Neural cell (in vitro differentiated cells): ENCODE data around the gene F11R. TPM values are rescaled to one million over a fixed set of nuclear protein-coding genes. Genes with fewer than 3 reads are reported as not detected.
"Not testable (repeated sequence)": the region's sequence is repeated elsewhere in the genome, so short reads cannot be mapped to it uniquely, and the experiment has no call there.

Source experiments
- H2AFZ ChIP-seq: fragments of 200-600, 300-800 bp; sonication (generic), shearing (Covaris generic); 2 replicates; pipeline ENCODE4 v1.6.0; 2014; ENCODE audit warnings: low read depth, mild to moderate bottlenecking, antibody characterized with exemption, low read length, moderate library complexity
- H3F3A ChIP-seq: fragments of 200-600 bp; shearing (Covaris generic); 2 replicates; pipeline ENCODE4 v1.6.1; 2016; ENCODE audit warnings: mild to moderate bottlenecking, moderate library complexity, mixed read lengths, antibody characterized with exemption, low read length; ENCODE audit not compliant: insufficient read depth, poor library complexity, severe bottlenecking
- H3K27ac ChIP-seq: fragments of 200-600, 300-800 bp; sonication (generic), shearing (Covaris generic); 2 replicates; pipeline ENCODE4 v1.5.1; 2014; ENCODE audit warnings: mild to moderate bottlenecking, low read length, moderate library complexity
- H3K27me3 ChIP-seq: fragments of 300-800, 200-600 bp; sonication (generic), shearing (Covaris generic); 2 replicates; pipeline ENCODE4 v1.6.0; 2014; ENCODE audit warnings: mild to moderate bottlenecking, low read depth, low read length, moderate library complexity; ENCODE audit not compliant: insufficient read depth
- H3K36me3 ChIP-seq: fragments of 300-800, 200-600 bp; sonication (generic), shearing (Covaris generic); 2 replicates; pipeline ENCODE4 v1.5.1; 2014; ENCODE audit warnings: mild to moderate bottlenecking, antibody characterized with exemption, low read length, moderate library complexity; ENCODE audit not compliant: insufficient read depth
- H3K4me2 ChIP-seq: fragments of 300-800, 200-600 bp; sonication (generic), shearing (Covaris generic); 2 replicates; pipeline ENCODE4 v1.6.0; 2014; ENCODE audit warnings: mild to moderate bottlenecking, low read length
- H3K4me3 ChIP-seq: fragments of 300-800, 200-600 bp; sonication (generic), shearing (Covaris generic); 2 replicates; pipeline ENCODE4 v1.5.1; 2014; ENCODE audit warnings: mild to moderate bottlenecking, low read length, moderate library complexity
- H3K79me2 ChIP-seq: fragments of 200-600 bp; shearing (Covaris generic); replicated peaks from 2 replicates; pipeline ENCODE4 v1.6.0; 2014; ENCODE audit warnings: mild to moderate bottlenecking, low read length, moderate library complexity; ENCODE audit not compliant: insufficient read depth
- H3K9ac ChIP-seq: fragments of 300-800, 200-600 bp; sonication (generic), shearing (Covaris generic); 2 replicates; pipeline ENCODE4 v1.6.1; 2016; ENCODE audit warnings: mild to moderate bottlenecking, low read length, mixed read lengths
- H3K9me2 ChIP-seq: fragments of 200-600 bp; shearing (Covaris generic); 2 replicates; pipeline ENCODE4 v1.6.1; 2016; ENCODE audit warnings: mild to moderate bottlenecking, low read length, mixed read lengths; ENCODE audit not compliant: insufficient read depth
- H3K9me3 ChIP-seq: fragments of 200-600, 300-800 bp; sonication (generic), shearing (Covaris generic); 2 replicates; pipeline ENCODE4 v1.6.1; 2016; ENCODE audit warnings: mild to moderate bottlenecking, mixed run types, low read length, moderate library complexity, mixed read lengths
- H4K20me1 ChIP-seq: fragments of 200-600 bp; shearing (Covaris generic); 2 replicates; pipeline ENCODE4 v1.6.1; 2016; ENCODE audit warnings: mild to moderate bottlenecking, mixed run types; ENCODE audit not compliant: insufficient read depth
- EP300 ChIP-seq: fragments of 450-650 bp; conservative IDR thresholded peaks from 2 replicates; pipeline ENCODE4 v1.6.1; 2014; ENCODE audit warnings: antibody characterized with exemption, mild to moderate bottlenecking, moderate library complexity; ENCODE audit not compliant: poor library complexity, severe bottlenecking
- EZH2 ChIP-seq: fragments of 200-600, 300-800 bp; shearing (Covaris generic), sonication (generic); IDR thresholded peaks from 2 replicates; pipeline ENCODE4 v1.6.1; 2014; ENCODE audit warnings: antibody characterized with exemption, low read length, borderline replicate concordance, mild to moderate bottlenecking; ENCODE audit not compliant: insufficient read depth, poor library complexity, severe bottlenecking
- MXI1 ChIP-seq: fragments of 450-650 bp; conservative IDR thresholded peaks from 2 replicates; pipeline ENCODE4 v1.6.1; 2014; ENCODE audit warnings: antibody characterized with exemption, mild to moderate bottlenecking; ENCODE audit not compliant: poor library complexity, severe bottlenecking
- TAF1 ChIP-seq: IDR thresholded peaks from 2 replicates; pipeline ENCODE4 v1.6.1; 2012; ENCODE audit warnings: low read depth
- polyA plus RNA-seq: library from polyadenylated mRNA; depleted of rRNA; stranded (reverse); fragments of >200 nt; gene quantifications from 2 replicates; pipeline ENCODE4 v1.2.3, GENCODE V29; 2014
- small RNA-seq, 3 experiments: library from RNA; depleted of rRNA; stranded (forward); fragments of <200 nt; gene quantifications; one replicate each; pipeline ENCODE3, GENCODE V24; 2012
- TF ChIP-seq, protein P1 (sequence below): IDR thresholded peaks from 2 replicates; pipeline ENCODE4 v1.6.1; 2012; ENCODE audit warnings: borderline replicate concordance

Gene F11R
- polyA plus RNA-seq, 1 donor from 2014 or later, result 7.3 TPM

DNA sequence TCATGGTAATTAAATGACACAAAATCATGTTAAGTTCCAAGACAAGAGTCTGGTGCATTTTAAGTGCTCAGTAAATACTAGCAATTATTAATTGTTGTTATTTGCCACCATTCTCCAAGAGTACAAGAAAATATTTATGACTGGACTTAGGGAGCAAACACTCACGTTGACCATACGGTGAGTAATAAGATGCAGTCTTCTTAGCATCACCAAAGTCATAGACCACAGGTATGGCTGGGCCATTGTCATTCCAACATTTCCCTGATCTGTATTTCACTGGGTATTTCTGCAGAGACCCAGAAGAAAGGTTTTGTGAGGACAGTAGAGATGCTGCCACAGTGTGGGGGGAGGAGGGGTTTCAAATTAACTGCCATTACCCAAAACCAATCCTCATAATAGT, 71.1 kb downstream of the F11R start:
- H3K27me3 ChIP-seq, result no peaks in the 10 kb centered on the region
- no peaks in the 10 kb centered on the region for H3K36me3 ChIP-seq
- no peaks in the 10 kb centered on the region for H3K79me2 ChIP-seq
- H3K4me2 ChIP-seq, result no peak overlapping the region
- no peaks in the 10 kb centered on the region for H3K9me2 ChIP-seq
- H3K4me3 ChIP-seq, result no peak overlapping the region
- H3K27ac ChIP-seq, result no peak overlapping the region
- no peaks in the 10 kb centered on the region for H4K20me1 ChIP-seq
- TF ChIP-seq TAF1 (no peak), EP300 (no peak), MXI1 (no peak), EZH2 (no peak)
- TF ChIP-seq, protein P1, sequence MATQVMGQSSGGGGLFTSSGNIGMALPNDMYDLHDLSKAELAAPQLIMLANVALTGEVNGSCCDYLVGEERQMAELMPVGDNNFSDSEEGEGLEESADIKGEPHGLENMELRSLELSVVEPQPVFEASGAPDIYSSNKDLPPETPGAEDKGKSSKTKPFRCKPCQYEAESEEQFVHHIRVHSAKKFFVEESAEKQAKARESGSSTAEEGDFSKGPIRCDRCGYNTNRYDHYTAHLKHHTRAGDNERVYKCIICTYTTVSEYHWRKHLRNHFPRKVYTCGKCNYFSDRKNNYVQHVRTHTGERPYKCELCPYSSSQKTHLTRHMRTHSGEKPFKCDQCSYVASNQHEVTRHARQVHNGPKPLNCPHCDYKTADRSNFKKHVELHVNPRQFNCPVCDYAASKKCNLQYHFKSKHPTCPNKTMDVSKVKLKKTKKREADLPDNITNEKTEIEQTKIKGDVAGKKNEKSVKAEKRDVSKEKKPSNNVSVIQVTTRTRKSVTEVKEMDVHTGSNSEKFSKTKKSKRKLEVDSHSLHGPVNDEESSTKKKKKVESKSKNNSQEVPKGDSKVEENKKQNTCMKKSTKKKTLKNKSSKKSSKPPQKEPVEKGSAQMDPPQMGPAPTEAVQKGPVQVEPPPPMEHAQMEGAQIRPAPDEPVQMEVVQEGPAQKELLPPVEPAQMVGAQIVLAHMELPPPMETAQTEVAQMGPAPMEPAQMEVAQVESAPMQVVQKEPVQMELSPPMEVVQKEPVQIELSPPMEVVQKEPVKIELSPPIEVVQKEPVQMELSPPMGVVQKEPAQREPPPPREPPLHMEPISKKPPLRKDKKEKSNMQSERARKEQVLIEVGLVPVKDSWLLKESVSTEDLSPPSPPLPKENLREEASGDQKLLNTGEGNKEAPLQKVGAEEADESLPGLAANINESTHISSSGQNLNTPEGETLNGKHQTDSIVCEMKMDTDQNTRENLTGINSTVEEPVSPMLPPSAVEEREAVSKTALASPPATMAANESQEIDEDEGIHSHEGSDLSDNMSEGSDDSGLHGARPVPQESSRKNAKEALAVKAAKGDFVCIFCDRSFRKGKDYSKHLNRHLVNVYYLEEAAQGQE, result no peak
- no peaks in the 10 kb centered on the region for H3F3A ChIP-seq
- no peaks in the 10 kb centered on the region for H3K9me3 ChIP-seq
- no peak overlapping the region for H3K9ac ChIP-seq
- no peak overlapping the region for H2AFZ ChIP-seq

- not testable (repeated sequence) for H3K79me2 ChIP-seq, H3K4me3 ChIP-seq, H4K20me1 ChIP-seq, H3K9me2 ChIP-seq, H3K27ac ChIP-seq, H2AFZ ChIP-seq, H3K36me3 ChIP-seq, H3K4me2 ChIP-seq, H3K9me3 ChIP-seq, H3K27me3 ChIP-seq, H3K9ac ChIP-seq, H3F3A ChIP-seq
Observed at GRCh38 chr1:160949216-160949880, 71.6 kb downstream of the F11R start.

DNA sequence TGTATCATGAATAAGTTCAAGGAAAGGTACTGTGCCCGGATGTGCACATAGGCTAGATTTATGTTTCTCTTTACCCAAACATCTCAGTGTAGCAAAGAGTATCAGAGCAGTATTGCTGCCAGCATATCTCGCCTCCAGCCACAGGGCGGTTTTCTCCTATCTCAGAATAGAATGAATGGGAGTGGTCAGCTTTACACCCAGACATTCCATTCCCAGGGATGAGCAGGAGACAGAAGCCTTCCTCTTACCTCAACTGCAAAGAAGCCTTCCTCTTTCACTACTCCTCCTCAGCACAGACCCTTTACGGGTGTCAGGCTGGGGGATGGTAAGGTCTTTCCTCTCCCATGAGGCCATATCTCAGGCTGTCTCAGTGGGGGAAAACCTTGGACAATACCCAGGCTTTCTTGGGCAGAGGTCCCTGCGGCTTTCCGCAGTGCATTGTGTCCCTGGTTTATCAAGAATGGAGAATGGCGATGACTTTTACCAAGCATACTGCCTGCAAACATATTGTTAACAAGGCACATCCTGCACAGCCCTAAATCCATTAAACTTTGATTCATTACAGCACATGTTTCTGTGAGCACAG, 73.7 kb downstream of the F11R start:
- H3K27me3 ChIP-seq, H3K9me3 ChIP-seq, H4K20me1 ChIP-seq, H3K27ac ChIP-seq, H3K4me2 ChIP-seq, H3K79me2 ChIP-seq, H3K4me3 ChIP-seq, H3K9me2 ChIP-seq, H3K9ac ChIP-seq, H2AFZ ChIP-seq, H3F3A ChIP-seq, H3K36me3 ChIP-seq: not testable (repeated sequence)

DNA sequence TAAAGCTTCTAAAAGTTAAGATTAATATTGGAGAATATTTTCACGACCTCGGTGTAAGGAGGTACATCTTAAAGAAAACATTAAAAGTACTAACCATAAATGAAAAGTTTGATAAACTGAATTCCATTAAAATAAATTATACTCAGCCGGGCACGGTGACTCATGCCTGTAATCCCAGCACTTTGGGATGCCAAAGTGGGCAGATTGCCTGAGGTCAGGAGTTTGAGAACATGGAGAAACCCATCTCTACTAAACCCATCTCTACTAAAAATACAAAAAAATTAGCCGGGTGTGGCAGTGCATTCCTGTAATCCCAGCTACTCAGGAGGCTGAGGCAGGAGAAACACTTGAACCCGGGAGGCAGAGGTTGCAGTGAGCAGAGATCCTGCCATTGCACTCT, 75.1 kb downstream of the F11R start:
- H3K4me3 ChIP-seq, H3K79me2 ChIP-seq, H3K9me3 ChIP-seq, H4K20me1 ChIP-seq, H3K27ac ChIP-seq, H3K36me3 ChIP-seq, H3K27me3 ChIP-seq, H3K9me2 ChIP-seq, H3K9ac ChIP-seq, H2AFZ ChIP-seq, H3K4me2 ChIP-seq, H3F3A ChIP-seq: not testable (repeated sequence)

Small RNA genes within 50 kb of the gene (small RNA-seq; reads per million reads assigned to genes)
- 0 reads per million in 3 experiments for gene AL591806.2

Other genes starting within 250 kb of the F11R start
- gene LY9, start 225.0 kb downstream of the F11R start, polyA plus RNA-seq, result not detected in 2 replicates
- not detected in 2 replicates for gene CD244, start 158.3 kb downstream of the F11R start, polyA plus RNA-seq
- not detected in 2 replicates for gene ITLN1, start 136.0 kb downstream of the F11R start, polyA plus RNA-seq
- not detected in 2 replicates for gene ITLN2, start 66.3 kb downstream of the F11R start, polyA plus RNA-seq
- 59.6 and 63.5 TPM in 2 replicates for gene TSTD1, start 17.8 kb upstream of the F11R start, polyA plus RNA-seq
- gene USF1, start 24.8 kb upstream of the F11R start, polyA plus RNA-seq, result 366 and 457 TPM in 2 replicates
- not detected in 2 replicates for gene ARHGAP30, start 48.7 kb upstream of the F11R start, polyA plus RNA-seq
- not detected in 2 replicates for gene NECTIN4, start 68.4 kb upstream of the F11R start, polyA plus RNA-seq
- gene KLHDC9, start 77.2 kb upstream of the F11R start, polyA plus RNA-seq, result 78.1 and 106 TPM in 2 replicates
- gene PFDN2, start 96.9 kb upstream of the F11R start, polyA plus RNA-seq, result 161 and 193 TPM in 2 replicates
- 66.1 and 83.5 TPM in 2 replicates for gene NIT1, start 97.0 kb upstream of the F11R start, polyA plus RNA-seq
- 29.6 and 42.6 TPM in 2 replicates for gene DEDD, start 111.5 kb upstream of the F11R start, polyA plus RNA-seq
- gene UFC1, start 132.8 kb upstream of the F11R start, polyA plus RNA-seq, result 87.4 and 104 TPM in 2 replicates
- gene USP21, start 138.3 kb upstream of the F11R start, polyA plus RNA-seq, result 18.3 and 20.2 TPM in 2 replicates
- gene PPOX, start 145.3 kb upstream of the F11R start, polyA plus RNA-seq, result 93.9 and 107 TPM in 2 replicates
- gene B4GALT3, start 156.4 kb upstream of the F11R start, polyA plus RNA-seq, result 39.8 and 43.7 TPM in 2 replicates
- 0.04 TPM in 1 of 2 replicates, not detected in the other for gene ADAMTS4, start 177.9 kb upstream of the F11R start, polyA plus RNA-seq
- gene NDUFS2, start 181.2 kb upstream of the F11R start, polyA plus RNA-seq, result 166 and 197 TPM in 2 replicates
- gene FCER1G, start 194.1 kb upstream of the F11R start, polyA plus RNA-seq, result 3.5 TPM in 1 of 2 replicates, not detected in the other
- not detected in 2 replicates for gene APOA2, start 202.5 kb upstream of the F11R start, polyA plus RNA-seq
- 32.5 and 40.1 TPM in 2 replicates for gene TOMM40L, start 204.9 kb upstream of the F11R start, polyA plus RNA-seq
- gene NR1I3, start 217.1 kb upstream of the F11R start, polyA plus RNA-seq, result not detected in 2 replicates
- 51.2 and 62.5 TPM in 2 replicates for gene PCP4L1, start 237.6 kb upstream of the F11R start, polyA plus RNA-seq